Measurements from ENCODE around the gene SMYD3. TPM values are rescaled to one million over a fixed set of nuclear protein-coding genes. Genes with fewer than 3 reads are reported as not detected.

SMYD3 gene
- total RNA-seq, 1 donor from 2014 or later = 0.32 TPM

DNA sequence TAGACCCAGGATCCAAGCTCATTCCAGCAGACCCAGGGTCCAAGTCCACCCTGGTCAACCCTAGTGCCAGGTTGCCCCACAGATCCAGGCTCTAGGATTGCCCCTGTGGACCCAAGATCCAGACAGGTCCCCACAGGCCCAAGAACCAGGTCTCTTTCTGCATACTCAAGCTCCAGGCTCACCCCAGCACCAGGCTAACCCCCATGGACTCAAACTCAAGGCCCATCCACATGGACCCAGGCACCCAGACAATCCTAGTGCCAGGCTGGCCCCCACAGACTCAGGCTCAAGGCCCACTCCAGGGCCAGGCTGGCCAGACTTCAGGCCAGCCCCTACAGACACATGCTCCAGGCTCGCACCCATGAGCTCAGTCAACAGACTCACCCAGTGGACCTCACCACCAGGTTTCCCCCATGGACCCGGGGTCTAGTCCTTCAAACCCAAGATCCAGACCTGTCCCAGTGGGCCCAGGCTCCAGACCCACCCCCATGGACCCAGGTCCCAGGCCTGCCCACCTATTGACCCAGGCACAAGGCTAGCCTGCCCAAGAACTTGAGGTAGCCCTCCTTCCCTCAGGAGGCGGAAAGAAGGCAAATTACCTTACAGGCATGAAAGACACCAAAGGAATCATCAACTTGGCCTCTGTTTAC, 124.4 kb downstream of the SMYD3 start:
- Histone ChIP-seq H3K27me3 (no peaks in the 10 kb centered on the region), H3K36me3 (no peaks in the 10 kb centered on the region), H3K27ac (no peak overlapping the region), H3K4me1 (no peaks in the 10 kb centered on the region), H3K9me3 (no peaks in the 10 kb centered on the region), H3K4me3 (no peak overlapping the region)
- TF ChIP-seq, protein P1, sequence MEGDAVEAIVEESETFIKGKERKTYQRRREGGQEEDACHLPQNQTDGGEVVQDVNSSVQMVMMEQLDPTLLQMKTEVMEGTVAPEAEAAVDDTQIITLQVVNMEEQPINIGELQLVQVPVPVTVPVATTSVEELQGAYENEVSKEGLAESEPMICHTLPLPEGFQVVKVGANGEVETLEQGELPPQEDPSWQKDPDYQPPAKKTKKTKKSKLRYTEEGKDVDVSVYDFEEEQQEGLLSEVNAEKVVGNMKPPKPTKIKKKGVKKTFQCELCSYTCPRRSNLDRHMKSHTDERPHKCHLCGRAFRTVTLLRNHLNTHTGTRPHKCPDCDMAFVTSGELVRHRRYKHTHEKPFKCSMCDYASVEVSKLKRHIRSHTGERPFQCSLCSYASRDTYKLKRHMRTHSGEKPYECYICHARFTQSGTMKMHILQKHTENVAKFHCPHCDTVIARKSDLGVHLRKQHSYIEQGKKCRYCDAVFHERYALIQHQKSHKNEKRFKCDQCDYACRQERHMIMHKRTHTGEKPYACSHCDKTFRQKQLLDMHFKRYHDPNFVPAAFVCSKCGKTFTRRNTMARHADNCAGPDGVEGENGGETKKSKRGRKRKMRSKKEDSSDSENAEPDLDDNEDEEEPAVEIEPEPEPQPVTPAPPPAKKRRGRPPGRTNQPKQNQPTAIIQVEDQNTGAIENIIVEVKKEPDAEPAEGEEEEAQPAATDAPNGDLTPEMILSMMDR (IDR thresholded peaks at IDR 0.05) = no peak
- no peak for DNase-seq (ENCODE audit: low spot score in 2 of 2)
- intact Hi-C loops (cut with DNase I) = no loop called here

DNA sequence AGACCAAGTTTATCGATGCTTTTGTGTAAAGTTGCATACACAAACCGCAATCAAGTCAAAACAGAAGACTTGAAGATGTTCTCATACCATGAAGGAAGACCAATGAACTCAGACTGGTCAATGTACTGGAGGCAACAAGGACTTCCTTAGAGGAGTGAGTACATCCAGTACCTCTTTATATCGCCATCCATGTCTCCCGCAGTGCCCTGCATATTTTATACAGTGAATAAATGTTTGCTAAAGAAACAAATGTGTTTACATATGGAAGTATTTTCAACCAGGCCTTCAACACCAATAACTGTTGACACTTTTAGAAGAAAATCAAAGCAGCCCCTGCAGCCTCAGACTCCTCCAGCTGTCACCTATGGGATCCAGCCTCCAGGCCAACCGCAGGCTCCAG, 125.6 kb downstream of the SMYD3 start:
- H3K27ac ChIP-seq = no peak overlapping the region
- H3K27me3 ChIP-seq = no peaks in the 10 kb centered on the region
- no peaks in the 10 kb centered on the region for H3K4me1 ChIP-seq
- intact Hi-C loops (cut with DNase I) = no loop called here
- TF ChIP-seq, protein P1 (IDR thresholded peaks at IDR 0.05) = no peak
- H3K36me3 ChIP-seq = no peaks in the 10 kb centered on the region
- no peaks in the 10 kb centered on the region for H3K9me3 ChIP-seq
- no peak overlapping the region for H3K4me3 ChIP-seq
- DNase-seq (ENCODE audit: low spot score in 2 of 2) = no peak

DNA sequence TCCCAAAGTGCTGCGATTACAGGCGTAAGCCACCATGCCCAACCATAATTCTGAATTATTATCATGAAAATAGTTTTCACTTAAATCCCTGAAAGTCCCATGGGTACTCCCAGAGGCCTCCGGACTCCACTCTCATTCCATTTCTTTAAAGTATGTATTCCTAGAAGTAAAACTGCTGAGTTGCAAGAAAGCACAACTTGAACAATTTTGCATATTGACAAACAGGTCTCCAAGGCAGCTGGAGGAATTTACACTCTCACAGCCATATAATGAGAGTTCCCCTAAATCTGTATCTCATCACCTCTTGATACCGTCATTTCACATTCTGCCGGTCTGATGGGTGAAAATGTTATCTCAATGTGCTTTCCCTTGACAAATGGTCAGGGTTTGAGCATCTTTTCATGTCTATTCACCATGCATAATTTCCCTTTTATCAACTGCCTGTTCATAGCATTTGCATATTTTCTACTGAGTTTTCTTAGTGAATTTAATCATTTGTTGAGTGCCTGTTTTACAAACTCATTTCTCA, 129.4 kb downstream of the SMYD3 start:
- H3K27me3 ChIP-seq = no peaks in the 10 kb centered on the region
- H3K9me3 ChIP-seq = no peaks in the 10 kb centered on the region
- TF ChIP-seq, protein P1 (IDR thresholded peaks at IDR 0.05) = no peak

DNA sequence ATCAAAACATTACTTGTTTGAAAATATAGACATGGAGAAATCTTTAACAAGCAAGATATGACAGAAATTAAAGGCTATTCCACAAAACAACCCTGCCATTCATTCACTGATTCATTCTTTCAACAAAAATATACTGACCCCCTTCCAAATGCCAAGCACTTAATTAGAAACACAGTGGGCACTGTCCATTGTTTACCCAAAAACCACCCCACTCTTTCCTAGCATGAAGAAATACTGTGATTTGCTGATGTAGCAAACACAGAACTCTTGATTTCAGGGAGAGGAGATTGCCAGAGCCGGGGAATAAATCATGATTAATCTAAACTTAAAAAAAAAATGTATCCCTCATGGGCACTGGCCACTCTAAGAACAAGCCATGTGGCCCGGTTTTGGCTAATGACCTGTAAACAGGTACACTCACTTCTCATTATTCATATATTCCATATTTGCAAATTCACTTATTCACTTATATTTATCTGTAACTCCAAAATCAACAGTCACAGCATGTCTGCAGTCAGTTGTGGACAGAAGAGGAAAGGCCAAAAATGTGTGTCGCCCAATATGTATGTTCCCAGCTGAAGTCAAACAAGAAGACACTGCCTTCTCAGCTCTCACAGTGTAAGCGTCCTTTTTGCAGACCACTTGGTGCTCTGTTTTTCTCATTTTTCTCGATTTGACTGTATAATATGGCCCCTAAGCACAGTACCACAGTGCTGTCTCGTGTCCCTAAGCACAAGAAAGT, 133.1 kb downstream of the SMYD3 start:
- H3K4me3 ChIP-seq = no peak overlapping the region
- TF ChIP-seq, protein P1 (IDR thresholded peaks at IDR 0.05) = no peak
- no peak overlapping the region for H3K27ac ChIP-seq
- DNase-seq (ENCODE audit: low spot score in 2 of 2) = no peak
- no peaks in the 10 kb centered on the region for H3K4me1 ChIP-seq
- intact Hi-C loops (cut with DNase I) = no loop called here
- H3K27me3 ChIP-seq = no peaks in the 10 kb centered on the region
- no peaks in the 10 kb centered on the region for H3K36me3 ChIP-seq
- H3K9me3 ChIP-seq = no peaks in the 10 kb centered on the region

More for the DNA sequence above, 129.4 kb downstream of the SMYD3 start:
- Histone ChIP-seq H3K27ac (no peak overlapping the region), H3K36me3 (no peaks in the 10 kb centered on the region), H3K4me1 (no peaks in the 10 kb centered on the region), H3K4me3 (no peak overlapping the region)
- no peak for DNase-seq (ENCODE audit: low spot score in 2 of 2)
- intact Hi-C loops (cut with DNase I) = no loop called here

DNA sequence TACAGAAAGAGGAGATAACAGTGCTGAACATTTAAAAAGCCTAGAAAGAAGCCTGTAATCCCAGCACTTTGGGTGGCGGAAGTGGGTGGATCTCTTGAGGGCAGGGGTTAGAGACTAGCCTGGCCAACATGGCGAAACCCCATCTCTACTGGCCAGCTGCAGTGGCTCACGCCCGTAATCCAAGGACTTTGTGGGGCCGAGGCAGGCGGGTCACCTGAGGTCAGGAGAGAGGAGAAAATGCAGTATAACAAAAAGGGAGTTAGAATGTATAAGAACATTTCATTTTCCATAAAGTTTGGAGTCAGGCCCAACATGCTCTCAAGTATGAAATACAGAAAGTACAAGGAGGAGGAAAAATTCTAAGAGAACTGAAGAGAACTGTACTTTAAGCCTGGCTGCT, 134.5 kb downstream of the SMYD3 start:
- H3K27ac ChIP-seq = no peak overlapping the region
- intact Hi-C loops (cut with DNase I) = no loop called here
- no peaks in the 10 kb centered on the region for H3K4me1 ChIP-seq
- H3K4me3 ChIP-seq = no peak overlapping the region
- DNase-seq (ENCODE audit: low spot score in 2 of 2) = no peak
- TF ChIP-seq, protein P1 (IDR thresholded peaks at IDR 0.05) = no peak
- no peaks in the 10 kb centered on the region for H3K9me3 ChIP-seq
- no peaks in the 10 kb centered on the region for H3K36me3 ChIP-seq
- H3K27me3 ChIP-seq = no peaks in the 10 kb centered on the region
